Endodermal cell (in vitro differentiated cells): Measurements from ENCODE around the gene RASA2. TPM values are rescaled to one million over a fixed set of nuclear protein-coding genes. Genes with fewer than 3 reads are reported as not detected.

Source experiments
- DNase-seq: peaks from one replicate; pipeline ENCODE4 v3.0.0-alpha.2; 2017
- H3K27ac ChIP-seq: 2 replicates; pipeline ENCODE4 v1.5.1; 2013; ENCODE audit warnings: mild to moderate bottlenecking, low read depth, low read length, moderate library complexity
- H3K27me3 ChIP-seq: 2 replicates; pipeline ENCODE4 v1.6.1; 2013; ENCODE audit warnings: mild to moderate bottlenecking, low read length, moderate library complexity; ENCODE audit not compliant: insufficient read depth, control insufficient read depth, poor library complexity, severe bottlenecking
- H3K36me3 ChIP-seq: 2 replicates; pipeline ENCODE4 v1.7.0; 2013; ENCODE audit warnings: mild to moderate bottlenecking, low read length, moderate library complexity; ENCODE audit not compliant: control insufficient read depth, insufficient read depth
- H3K4me1 ChIP-seq: one replicate; pipeline ENCODE4 v1.7.0; 2013; ENCODE audit warnings: low read length; ENCODE audit not compliant: control insufficient read depth, insufficient read depth
- H3K4me3 ChIP-seq: 2 replicates; pipeline ENCODE4 v1.5.1; 2013; ENCODE audit warnings: mild to moderate bottlenecking, low read length, moderate library complexity
- H3K9ac ChIP-seq: 2 replicates; pipeline ENCODE4 v1.6.1; 2013; ENCODE audit warnings: mild to moderate bottlenecking, low read length, moderate library complexity; ENCODE audit not compliant: poor library complexity, severe bottlenecking; ENCODE audit errors: extremely low read depth
- H3K9me3 ChIP-seq: 2 replicates; pipeline ENCODE4 v1.6.1; 2013; ENCODE audit warnings: mild to moderate bottlenecking, low read length, moderate library complexity; ENCODE audit not compliant: control insufficient read depth
- H3K27ac Mint-ChIP-seq: 2 replicates; pipeline ENCODE4 v1.8.0; 2020; ENCODE audit warnings: mixed read lengths
- H3K27me3 Mint-ChIP-seq: 2 replicates; pipeline ENCODE4 v1.8.0; 2021; ENCODE audit warnings: mild to moderate bottlenecking, mixed read lengths; ENCODE audit not compliant: insufficient read depth
- H3K36me3 Mint-ChIP-seq: 2 replicates; pipeline ENCODE4 v1.8.0; 2020; ENCODE audit warnings: low read depth, mixed read lengths
- H3K4me1 Mint-ChIP-seq: 2 replicates; pipeline ENCODE4 v1.8.0; 2020; ENCODE audit warnings: mixed read lengths
- H3K4me3 Mint-ChIP-seq: 2 replicates; pipeline ENCODE4 v1.8.0; 2020; ENCODE audit warnings: mild to moderate bottlenecking, moderate library complexity, mixed read lengths
- H3K9me3 Mint-ChIP-seq: 2 replicates; pipeline ENCODE4 v1.8.0; 2020; ENCODE audit warnings: mild to moderate bottlenecking, mixed read lengths
- WGBS, 2 experiments: methylation state at CpG; one replicate each; pipeline versions ENCODE4 v1.1.5 to v1.1.7; 2013; ENCODE audit warnings: missing lambda C conversion rate in 2 of 2, mixed read lengths in 1 of 2; ENCODE audit not compliant: insufficient coverage in 1 of 2, insufficient read length in 1 of 2; 5-methylcytosine and 5-hydroxymethylcytosine counted together
- total RNA-seq, 2 donors: library from RNA; stranded (reverse); fragmentation: NEBNext Ultra II Directional in 1 of 2; extraction: Animal tissue kit (Norgen Biotek cat#: 25700) in 1 of 2; gene quantifications; 2 replicates in 1 of 2; 3 replicates in 1 of 2; pipeline ENCODE4 v1.2.1, GENCODE V29; 2021
- TF ChIP-seq, protein P1 (sequence below): fragments of 200-600 bp; sonication (generic); conservative IDR thresholded peaks from 2 replicates; pipeline ENCODE4 v1.5.0; 2021; ENCODE audit warnings: antibody characterized with exemption, mild to moderate bottlenecking

RASA2 gene
- total RNA-seq, 2 donors from 2014 or later: 20.5 to 25.0 TPM

DNA sequence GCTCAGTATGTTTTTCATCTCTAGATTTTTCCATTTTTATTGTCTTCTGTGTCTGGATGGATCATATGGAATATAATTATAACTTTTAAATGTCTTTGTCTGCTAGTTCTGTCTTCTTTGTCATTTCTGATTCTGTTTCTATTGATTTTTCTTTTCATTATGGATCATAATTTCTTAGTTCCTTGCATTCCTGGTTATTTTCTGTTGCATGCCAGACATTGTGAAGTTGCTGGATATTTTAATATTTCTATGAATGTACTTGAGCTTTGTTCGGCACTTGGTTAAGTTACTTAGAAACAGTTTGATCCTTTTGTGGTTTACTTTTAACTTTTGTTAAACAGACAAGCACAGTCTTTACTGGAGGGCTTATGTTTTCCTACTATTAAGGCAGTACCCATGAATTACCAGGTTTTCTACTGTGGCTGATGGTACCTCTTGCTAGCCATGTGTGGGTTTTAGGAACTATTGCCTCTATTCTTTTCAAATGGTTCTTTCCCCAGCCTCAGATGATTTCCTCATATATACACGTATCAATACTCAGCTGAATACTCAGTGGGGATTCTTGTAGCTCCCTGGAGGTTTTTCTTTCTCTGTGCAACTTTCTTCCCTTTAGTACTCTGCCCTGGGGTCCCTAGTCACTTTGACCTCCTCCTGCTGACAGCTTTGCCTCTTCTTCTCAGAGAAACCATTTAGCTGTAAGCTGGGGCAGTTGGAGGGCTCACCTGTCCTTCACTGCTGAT lies 64.3 kb downstream of the RASA2 start:
- TF ChIP-seq, protein P1, sequence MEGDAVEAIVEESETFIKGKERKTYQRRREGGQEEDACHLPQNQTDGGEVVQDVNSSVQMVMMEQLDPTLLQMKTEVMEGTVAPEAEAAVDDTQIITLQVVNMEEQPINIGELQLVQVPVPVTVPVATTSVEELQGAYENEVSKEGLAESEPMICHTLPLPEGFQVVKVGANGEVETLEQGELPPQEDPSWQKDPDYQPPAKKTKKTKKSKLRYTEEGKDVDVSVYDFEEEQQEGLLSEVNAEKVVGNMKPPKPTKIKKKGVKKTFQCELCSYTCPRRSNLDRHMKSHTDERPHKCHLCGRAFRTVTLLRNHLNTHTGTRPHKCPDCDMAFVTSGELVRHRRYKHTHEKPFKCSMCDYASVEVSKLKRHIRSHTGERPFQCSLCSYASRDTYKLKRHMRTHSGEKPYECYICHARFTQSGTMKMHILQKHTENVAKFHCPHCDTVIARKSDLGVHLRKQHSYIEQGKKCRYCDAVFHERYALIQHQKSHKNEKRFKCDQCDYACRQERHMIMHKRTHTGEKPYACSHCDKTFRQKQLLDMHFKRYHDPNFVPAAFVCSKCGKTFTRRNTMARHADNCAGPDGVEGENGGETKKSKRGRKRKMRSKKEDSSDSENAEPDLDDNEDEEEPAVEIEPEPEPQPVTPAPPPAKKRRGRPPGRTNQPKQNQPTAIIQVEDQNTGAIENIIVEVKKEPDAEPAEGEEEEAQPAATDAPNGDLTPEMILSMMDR: no peak
- no peak overlapping the region for H3K4me3 Mint-ChIP-seq
- Histone ChIP-seq H3K9ac (no peak overlapping the region), H3K27ac (no peak overlapping the region), H3K36me3 (peaks cover 38% of the 10 kb centered on the region), H3K27me3 (no peaks in the 10 kb centered on the region), H3K9me3 (peaks cover 15% of the 10 kb centered on the region), H3K4me1 (no peaks in the 10 kb centered on the region), H3K4me3 (no peak overlapping the region)
- WGBS, 2 experiments: 92% methylated on average over 2 of the region's 2 CpGs; no CpG with 5 or more reads in 1 of the 2 experiments
- peaks cover 10% of the 10 kb centered on the region for H3K9me3 Mint-ChIP-seq
- DNase-seq: no peak
- peaks cover 30% of the 10 kb centered on the region for H3K36me3 Mint-ChIP-seq
- no peaks in the 10 kb centered on the region for H3K4me1 Mint-ChIP-seq
- H3K27ac Mint-ChIP-seq: no peak overlapping the region
- no peaks in the 10 kb centered on the region for H3K27me3 Mint-ChIP-seq

- H3K9me3 ChIP-seq: peaks cover 7% of the 10 kb centered on the region
- Mint-ChIP-seq H3K4me1 (no peaks in the 10 kb centered on the region), H3K36me3 (peaks cover 17% of the 10 kb centered on the region), H3K4me3 (no peak overlapping the region), H3K27me3 (no peaks in the 10 kb centered on the region), H3K27ac (no peak overlapping the region), H3K9me3 (peaks cover 4% of the 10 kb centered on the region)
- H3K9ac ChIP-seq: no peak overlapping the region
- H3K4me1 ChIP-seq: no peaks in the 10 kb centered on the region
- H3K27me3 ChIP-seq: no peaks in the 10 kb centered on the region
- H3K4me3 ChIP-seq: no peak overlapping the region
- TF ChIP-seq, protein P1: no peak
- H3K36me3 ChIP-seq: peaks cover 42% of the 10 kb centered on the region
- H3K27ac ChIP-seq: no peak overlapping the region
- WGBS, 2 experiments: 100% methylated on average over 1 of the region's 2 CpGs; no CpG with 5 or more reads in 1 of the 2 experiments
- no peak for DNase-seq
Observed at GRCh38 chr3:141552440-141552991, 65.7 kb downstream of the RASA2 start.

GRCh38 chr3:141553055-141553454 lies 66.2 kb downstream of the RASA2 start:
- H3K4me3 ChIP-seq: no peak overlapping the region
- H3K4me1 Mint-ChIP-seq: no peaks in the 10 kb centered on the region
- WGBS, 2 experiments: no CpG with 5 or more reads among the region's 1 CpG

More at GRCh38 chr3:141553055-141553454, 66.2 kb downstream of the RASA2 start:
- no peak overlapping the region for H3K9ac ChIP-seq
- peaks cover 12% of the 10 kb centered on the region for H3K36me3 Mint-ChIP-seq
- no peaks in the 10 kb centered on the region for H3K4me1 ChIP-seq
- no peak overlapping the region for H3K27ac Mint-ChIP-seq
- H3K9me3 Mint-ChIP-seq: no peaks in the 10 kb centered on the region
- no peak overlapping the region for H3K27ac ChIP-seq
- H3K27me3 Mint-ChIP-seq: no peaks in the 10 kb centered on the region
- H3K9me3 ChIP-seq: peaks cover 2% of the 10 kb centered on the region
- TF ChIP-seq, protein P1: no peak
- no peaks in the 10 kb centered on the region for H3K27me3 ChIP-seq
- H3K4me3 Mint-ChIP-seq: no peak overlapping the region
- no peak for DNase-seq
- H3K36me3 ChIP-seq: peaks cover 38% of the 10 kb centered on the region
